Activated effector memory CD4-positive, alpha-beta T cell treated with Interleukin-2 at 50 U/mL for 16 hours (primary cell): ENCODE measurements around the gene TENM4.

Experiments
- DNase-seq: peaks from one replicate; pipeline ENCODE4 v3.0.0-alpha.2; 2020

The TENM4 gene

GRCh38 chr11:79165908-79166307, 274.9 kb downstream of the TENM4 start:
- DNase-seq: no peak

GRCh38 chr11:79160791-79161403, 279.9 kb downstream of the TENM4 start:
- DNase-seq: no peak

- DNase-seq: no peak
Measured at GRCh38 chr11:79159657-79160450, 281.0 kb downstream of the TENM4 start.

- no peak for DNase-seq
Measured at GRCh38 chr11:79157738-79158137, 283.1 kb downstream of the TENM4 start.

GRCh38 chr11:79156031-79156430, 284.8 kb downstream of the TENM4 start:
- DNase-seq: no peak

GRCh38 chr11:79155237-79155636, 285.6 kb downstream of the TENM4 start:
- DNase-seq: no peak

- DNase-seq: no peak
Measured at GRCh38 chr11:79152511-79152910, 288.3 kb downstream of the TENM4 start.

GRCh38 chr11:79151396-79151795, 289.4 kb downstream of the TENM4 start:
- no peak for DNase-seq

GRCh38 chr11:79150966-79151365, 289.9 kb downstream of the TENM4 start:
- no peak for DNase-seq

- DNase-seq: no peak
Measured at GRCh38 chr11:79150320-79150719, 290.5 kb downstream of the TENM4 start.

GRCh38 chr11:79147731-79148130, 293.1 kb downstream of the TENM4 start:
- no peak for DNase-seq

- DNase-seq: no peak
Measured at GRCh38 chr11:79147011-79147410, 293.8 kb downstream of the TENM4 start.

- no peak for DNase-seq
Measured at GRCh38 chr11:79139900-79140299, 300.9 kb downstream of the TENM4 start.

- DNase-seq: no peak
Measured at GRCh38 chr11:79129702-79130101, 311.1 kb downstream of the TENM4 start.

- DNase-seq: no peak
Measured at GRCh38 chr11:79128291-79128690, 312.5 kb downstream of the TENM4 start.

GRCh38 chr11:79122759-79123158, 318.1 kb downstream of the TENM4 start:
- no peak for DNase-seq

GRCh38 chr11:79121351-79121750, 319.5 kb downstream of the TENM4 start:
- DNase-seq: no peak

- no peak for DNase-seq
Measured at GRCh38 chr11:79119491-79120284, 321.1 kb downstream of the TENM4 start.

- DNase-seq: no peak
Measured at GRCh38 chr11:79117488-79117887, 323.3 kb downstream of the TENM4 start.

GRCh38 chr11:79116600-79116999, 324.2 kb downstream of the TENM4 start:
- DNase-seq: no peak

GRCh38 chr11:79113054-79113690, 327.7 kb downstream of the TENM4 start:
- no peak for DNase-seq

GRCh38 chr11:79110796-79111195, 330.0 kb downstream of the TENM4 start:
- no peak for DNase-seq

GRCh38 chr11:79110321-79110720, 330.5 kb downstream of the TENM4 start:
- no peak for DNase-seq
